Left renal pelvis (tissue), 4 donors: ENCODE measurements around the gene ZNF225. TPM values are rescaled to one million over a fixed set of nuclear protein-coding genes. Genes with fewer than 3 reads are reported as not detected.
A peak's percentile ranks its signal among the peaks of the same experiment; 100 is the strongest.
"Not testable (repeated sequence)": the region's sequence is repeated elsewhere in the genome, so short reads cannot be mapped to it uniquely, and the experiment has no call there.

Experiments used
- DNase-seq, 4 donors: peaks; one replicate each; pipeline ENCODE4 v3.0.0-alpha.2; 2013; ENCODE audit warnings: low read depth in 4 of 4, low spot score in 3 of 4
- polyA plus RNA-seq, 4 donors: library from polyadenylated mRNA; unstranded; fragments of 120-200 nt; gene quantifications; one replicate each; pipeline ENCODE4 v1.2.1, GENCODE V29; 2013; ENCODE audit not compliant: insufficient read length in 4 of 4

The ZNF225 gene
- polyA plus RNA-seq, 4 donors, result 9.5 to 11.3 (median 9.8) TPM

GRCh38 chr19:44151491-44151890 is 38.3 kb downstream of the ZNF225 start:
- no peak for DNase-seq

- no peak for DNase-seq
Measured at GRCh38 chr19:44156475-44156874, 43.3 kb downstream of the ZNF225 start.

GRCh38 chr19:44163789-44164188 is 50.6 kb downstream of the ZNF225 start:
- no peak for DNase-seq

- DNase-seq, result no peak
Measured at GRCh38 chr19:44164327-44164672, 51.1 kb downstream of the ZNF225 start.

- DNase-seq, result peak; percentile 92 to 97 (median 96)
Measured at GRCh38 chr19:44164673-44165512, 51.7 kb downstream of the ZNF225 start, which contains the start of gene ZNF226. Gene ZNF226, plus strand, starts transcription at chr19:44165100. Its CDS starts 4,981 bp downstream, at chr19:44170081.

- DNase-seq, result not testable (repeated sequence)
Measured at GRCh38 chr19:44170660-44171059, 57.5 kb downstream of the ZNF225 start.

GRCh38 chr19:44176590-44176989 is 63.4 kb downstream of the ZNF225 start:
- no peak for DNase-seq

GRCh38 chr19:44180968-44181367 is 67.8 kb downstream of the ZNF225 start:
- no peak for DNase-seq

GRCh38 chr19:44182145-44182544 is 68.9 kb downstream of the ZNF225 start:
- DNase-seq, result no peak

Other genes with a start within 250 kb of the ZNF225 start
- gene ZNF404, start 229.4 kb upstream of the ZNF225 start, polyA plus RNA-seq, result 10 to 100 TPM; 10.5 to 14.2 (median 11.8) TPM
- gene ZNF45, start 178.1 kb upstream of the ZNF225 start, polyA plus RNA-seq, result 10 to 100 TPM; 25.2 to 30.3 (median 27.8) TPM
- 1 to 10 TPM; 5.4 to 7.9 (median 6.3) TPM for gene ZNF221, start 162.2 kb upstream of the ZNF225 start, polyA plus RNA-seq
- 10 to 100 TPM; 10.7 to 17.2 (median 16.4) TPM for gene ZNF155, start 129.2 kb upstream of the ZNF225 start, polyA plus RNA-seq
- gene ZNF230, start 110.4 kb upstream of the ZNF225 start, polyA plus RNA-seq, result 1 to 10 TPM; 5.9 to 7.8 (median 7.0) TPM
- gene ZNF222, start 88.0 kb upstream of the ZNF225 start, polyA plus RNA-seq, result 10 to 100 TPM in 1 of 4 donors, 1 to 10 TPM in 3; 9.2 to 10.4 (median 9.6) TPM
- 10 to 100 TPM in 3 of 4 donors, 1 to 10 TPM in 1; 7.5 to 14.4 (median 13.6) TPM for gene ZNF223, start 61.4 kb upstream of the ZNF225 start, polyA plus RNA-seq
- 1 to 10 TPM; 3.7 to 5.8 (median 4.2) TPM for gene ZNF284, start 41.2 kb upstream of the ZNF225 start, polyA plus RNA-seq
- gene ZNF224, start 19.0 kb upstream of the ZNF225 start, polyA plus RNA-seq, result 10 to 100 TPM; 25.2 to 42.0 (median 31.1) TPM
- 10 to 100 TPM; 13.2 to 19.9 (median 14.4) TPM for gene ZNF234, start 28.2 kb downstream of the ZNF225 start, polyA plus RNA-seq
- 10 to 100 TPM; 23.5 to 29.9 (median 25.2) TPM for gene ZNF226, start 51.7 kb downstream of the ZNF225 start, polyA plus RNA-seq
- 10 to 100 TPM; 24.1 to 31.2 (median 28.0) TPM for gene ZNF227, start 99.1 kb downstream of the ZNF225 start, polyA plus RNA-seq
- 1 to 10 TPM; 2.5 to 7.8 (median 6.6) TPM for gene ZNF233, start 146.5 kb downstream of the ZNF225 start, polyA plus RNA-seq
- gene ZNF235, start 191.6 kb downstream of the ZNF225 start, polyA plus RNA-seq, result 10 to 100 TPM in 3 of 4 donors, 1 to 10 TPM in 1; 7.6 to 13.1 (median 11.8) TPM
- 10 to 100 TPM in 3 of 4 donors, 1 to 10 TPM in 1; 9.9 to 15.9 (median 12.2) TPM for gene ZNF112, start 243.3 kb downstream of the ZNF225 start, polyA plus RNA-seq